HG03521 (cell line): ENCODE measurements around the gene INPP5F.

ENCODE experiments used
- ATAC-seq: cut with Tn5 transposase; IDR thresholded peaks from one replicate; pipeline ENCODE4 v1.9.1; 2021; ENCODE audit warnings: mild to moderate bottlenecking, moderate library complexity; ENCODE audit not compliant: unreplicated experiment

The INPP5F gene

DNA sequence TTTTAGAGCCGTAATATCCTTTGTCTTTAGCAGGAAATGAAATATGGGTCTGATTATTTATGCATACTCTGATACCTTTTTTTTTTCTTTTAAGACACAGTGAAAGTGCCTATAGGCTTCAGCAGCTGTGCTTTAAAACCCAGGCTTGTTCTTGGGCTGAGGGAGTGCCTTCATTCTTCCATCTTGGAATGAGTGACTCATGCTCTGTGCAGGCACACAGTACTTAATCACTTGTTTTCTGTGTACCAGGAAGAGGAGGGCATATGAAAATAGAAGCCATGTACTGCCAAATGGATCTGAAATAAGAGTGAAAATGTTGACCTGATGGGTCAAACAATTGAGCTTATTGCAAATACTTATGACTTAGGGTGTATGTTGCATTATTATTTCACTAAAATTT is 12.0 kb downstream of the INPP5F start:
- no peak for ATAC-seq

- no peak for ATAC-seq
These were observed 13.1 kb downstream of the INPP5F start for GRCh38 chr10:119738962-119739361.

DNA sequence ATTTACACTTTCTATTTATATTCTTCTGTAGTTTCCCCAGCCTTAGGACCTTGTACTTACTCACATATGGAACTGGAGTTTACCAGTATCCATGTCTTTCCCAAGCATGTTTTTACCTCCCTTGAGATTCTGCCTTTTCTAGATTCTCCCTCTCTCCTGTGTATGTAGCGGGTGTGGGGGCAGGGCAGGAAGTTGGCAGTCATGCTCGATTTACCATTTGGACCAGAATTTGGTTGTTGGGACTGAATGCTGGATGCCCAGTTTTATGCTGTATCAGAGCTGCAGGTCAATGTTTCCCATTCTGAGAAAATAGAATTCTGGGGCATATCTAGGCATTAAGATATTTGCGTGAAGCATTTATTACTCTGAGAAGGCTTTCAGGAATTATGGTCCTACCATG is 14.2 kb downstream of the INPP5F start:
- ATAC-seq: no peak

DNA sequence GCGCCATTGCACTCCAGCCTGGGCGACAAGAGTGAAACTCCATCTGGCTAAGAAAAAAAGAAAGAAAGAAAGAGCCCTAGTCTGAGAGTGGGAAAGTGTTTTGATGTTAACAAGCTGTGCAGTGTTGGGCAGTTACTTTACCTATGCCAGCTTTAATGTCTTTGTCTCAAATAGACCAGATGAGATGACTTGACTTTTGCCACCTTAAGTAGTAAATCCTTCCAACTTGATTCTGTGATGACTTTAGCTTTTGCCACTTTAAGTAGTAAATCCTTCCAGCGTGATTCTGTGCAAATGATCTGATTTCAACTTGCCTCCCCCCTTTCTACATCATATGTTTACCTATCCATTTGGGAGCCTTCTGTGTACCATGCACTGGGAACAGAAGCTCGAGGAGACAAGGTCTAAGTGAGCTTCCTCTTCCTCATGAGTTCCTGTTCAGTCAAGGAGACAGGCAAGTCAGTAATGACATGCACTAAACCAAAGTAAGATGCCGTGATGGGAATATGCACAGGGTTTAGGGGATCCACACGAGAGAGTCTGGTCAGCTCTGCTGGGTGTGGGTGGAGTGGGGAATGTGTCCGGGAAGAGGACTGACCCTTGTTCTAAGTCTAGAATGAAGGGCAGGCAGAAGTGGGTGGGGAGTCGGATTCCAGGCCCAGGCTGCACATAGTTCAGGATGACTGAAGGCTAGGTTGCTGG is 17.2 kb downstream of the INPP5F start:
- no peak for ATAC-seq

- ATAC-seq: no peak
These were observed 22.1 kb downstream of the INPP5F start for GRCh38 chr10:119747940-119748339.

DNA sequence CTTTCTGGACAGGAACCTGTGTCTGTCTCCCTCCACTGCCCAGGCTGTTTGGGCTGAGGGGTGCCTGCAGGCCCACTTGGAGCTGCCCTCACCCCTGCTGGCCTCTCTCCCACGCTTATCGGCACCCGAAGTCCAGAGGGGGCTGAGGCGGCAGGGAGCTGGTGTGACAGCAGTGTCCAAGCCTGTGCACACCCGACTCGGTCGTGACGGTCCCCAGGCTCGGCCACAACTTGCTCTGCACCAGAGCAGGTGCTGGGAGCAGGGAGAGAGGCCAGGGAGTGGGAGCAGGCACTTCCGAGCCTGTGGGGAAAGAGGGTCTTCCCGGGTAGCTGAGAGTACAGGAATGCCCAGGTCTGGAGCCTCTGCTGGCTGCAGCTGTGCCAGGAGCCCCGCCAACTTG is 23.0 kb downstream of the INPP5F start:
- no peak for ATAC-seq

DNA sequence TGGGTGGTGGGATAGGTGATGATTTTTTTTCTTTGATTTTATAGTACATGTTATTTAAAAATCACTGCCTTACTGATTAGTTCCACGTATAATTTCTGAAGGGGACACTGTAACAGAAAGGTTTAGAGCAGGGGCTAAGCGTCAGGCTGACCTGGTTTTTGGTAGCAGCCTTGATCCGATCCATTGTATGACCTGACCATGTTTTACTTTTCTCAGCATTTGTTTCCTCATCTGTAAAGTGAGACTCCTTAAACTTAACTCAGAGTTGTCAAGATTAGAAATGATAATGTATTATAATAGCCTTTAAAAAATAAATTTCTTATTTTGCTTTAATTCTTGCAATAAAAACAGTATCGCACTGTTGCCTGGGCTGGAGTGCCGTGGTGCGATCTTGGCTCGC is 23.6 kb downstream of the INPP5F start:
- no peak for ATAC-seq

DNA sequence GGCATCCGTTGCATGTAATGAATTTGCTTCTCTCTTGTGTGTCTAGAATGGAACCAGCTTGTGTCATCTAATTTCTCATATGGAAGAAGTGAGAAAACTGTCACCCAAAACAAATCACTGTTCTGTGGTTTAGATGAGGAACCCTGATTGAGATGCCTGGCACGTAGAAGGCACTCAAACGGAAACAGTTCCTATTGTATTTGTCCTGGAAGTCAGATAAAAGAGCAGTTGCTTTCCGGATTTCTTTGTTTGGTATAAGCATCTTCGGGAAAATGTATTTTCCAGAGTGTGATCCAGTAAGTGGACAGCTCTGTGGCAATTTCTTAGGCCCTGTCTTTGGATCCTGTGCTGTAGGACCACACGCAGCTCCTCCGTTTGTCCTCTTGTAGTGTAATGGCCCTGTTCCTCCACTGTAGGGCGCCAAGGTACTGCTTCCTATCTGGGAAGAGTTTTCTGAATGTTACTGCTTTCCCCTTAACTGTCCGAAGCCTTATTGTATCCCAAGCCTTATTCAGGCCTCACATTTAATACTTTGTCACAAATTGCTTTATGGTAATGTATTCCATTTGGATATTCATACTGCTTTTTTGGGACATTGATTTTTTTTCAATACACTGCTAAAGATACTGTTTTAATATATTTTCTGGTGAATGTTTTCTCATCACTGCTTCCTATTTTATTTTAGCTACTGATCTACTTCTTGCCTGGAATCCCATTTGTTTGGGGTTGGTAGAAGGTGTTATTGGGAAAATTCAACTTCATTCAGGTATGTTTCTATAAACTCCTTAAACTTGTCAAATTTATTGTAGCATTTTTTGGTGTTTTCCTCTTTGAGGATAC is 24.8 kb downstream of the INPP5F start:
- peak; percentile 80 for ATAC-seq

DNA sequence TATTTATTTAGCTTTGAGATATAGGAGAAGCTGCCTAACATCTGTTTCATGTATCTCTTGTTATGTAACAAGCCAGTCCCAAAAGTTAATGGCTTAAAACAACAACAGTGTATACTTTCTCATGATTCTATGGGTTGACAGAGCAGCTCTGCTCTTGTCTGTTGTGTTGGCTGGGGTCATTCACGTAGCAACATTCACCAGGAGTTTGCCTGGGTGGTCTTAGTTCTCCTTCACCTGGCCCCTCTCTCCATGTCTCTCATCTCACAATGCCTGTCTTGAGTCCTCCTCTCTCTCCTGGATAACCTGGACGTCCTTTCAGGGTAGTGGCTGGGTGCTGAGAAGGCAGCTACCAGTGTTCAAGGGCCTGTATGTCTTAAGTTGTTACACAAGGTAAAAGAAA is 27.5 kb downstream of the INPP5F start:
- no peak for ATAC-seq

DNA sequence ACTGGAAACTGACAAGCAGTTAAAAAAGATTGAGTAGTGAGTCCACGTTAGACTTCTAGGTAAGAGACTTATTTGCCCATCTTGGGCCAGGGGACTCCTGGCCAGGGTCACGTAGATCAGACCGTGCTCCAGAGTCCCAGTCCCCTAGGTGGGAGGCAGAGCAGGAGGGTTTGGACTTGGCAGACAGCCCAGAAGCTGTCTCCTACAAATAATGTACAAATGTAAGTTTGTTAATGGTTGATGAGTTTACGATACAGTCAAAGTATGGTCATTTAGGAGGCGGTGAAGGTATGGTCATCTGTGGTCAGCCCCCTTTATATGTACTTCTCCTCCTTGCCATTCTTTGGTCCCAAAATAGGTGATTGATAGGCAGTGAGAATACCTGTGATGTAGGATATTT is 28.2 kb downstream of the INPP5F start:
- no peak for ATAC-seq

- ATAC-seq: no peak
These were observed 29.1 kb downstream of the INPP5F start for GRCh38 chr10:119754936-119755335.

DNA sequence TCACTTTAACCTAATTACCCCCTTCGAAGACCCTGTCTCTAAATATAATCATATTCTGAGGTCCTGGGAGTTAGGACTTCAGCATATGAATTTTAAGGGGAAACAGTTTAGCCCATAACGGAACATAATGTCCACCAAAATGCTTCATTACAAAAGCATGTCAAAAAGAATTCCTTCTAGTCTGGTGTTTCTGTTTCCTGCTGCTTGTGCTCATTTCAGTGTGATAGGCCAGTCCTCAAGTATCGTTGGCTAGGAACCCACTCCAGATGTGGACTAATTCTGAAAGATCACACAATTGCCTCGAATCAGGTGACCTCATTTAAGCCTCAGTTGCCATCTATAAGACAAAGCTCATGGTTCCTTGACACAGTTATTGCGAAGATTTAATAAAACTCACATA is 29.6 kb downstream of the INPP5F start:
- ATAC-seq: no peak

GRCh38 chr10:119758448-119759195 is 32.8 kb downstream of the INPP5F start:
- ATAC-seq: no peak

- ATAC-seq: no peak
These were observed 34.0 kb downstream of the INPP5F start for GRCh38 chr10:119759832-119760231.

- ATAC-seq: no peak
These were observed 35.3 kb downstream of the INPP5F start for GRCh38 chr10:119761106-119761505.

DNA sequence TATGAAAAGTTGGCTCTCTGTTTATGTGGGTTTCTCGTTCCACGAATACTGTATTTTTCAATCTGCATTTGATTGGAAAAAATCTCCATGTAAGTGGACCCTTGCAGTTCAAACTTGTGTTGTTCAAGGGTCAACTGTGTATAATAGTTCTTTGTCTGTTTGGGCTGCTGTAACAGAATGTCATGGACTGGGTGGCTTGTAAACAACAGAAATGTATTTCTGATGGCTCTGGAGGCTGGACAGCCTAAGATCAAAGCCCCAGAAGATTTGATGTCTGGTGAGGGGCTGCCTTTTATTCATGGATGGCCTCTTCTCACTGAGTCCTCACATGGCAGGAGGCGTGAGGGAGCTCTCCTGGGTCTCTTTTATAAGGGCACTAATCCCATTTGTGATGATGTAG is 36.2 kb downstream of the INPP5F start:
- ATAC-seq: no peak

GRCh38 chr10:119762805-119763798 is 37.3 kb downstream of the INPP5F start:
- ATAC-seq: no peak

DNA sequence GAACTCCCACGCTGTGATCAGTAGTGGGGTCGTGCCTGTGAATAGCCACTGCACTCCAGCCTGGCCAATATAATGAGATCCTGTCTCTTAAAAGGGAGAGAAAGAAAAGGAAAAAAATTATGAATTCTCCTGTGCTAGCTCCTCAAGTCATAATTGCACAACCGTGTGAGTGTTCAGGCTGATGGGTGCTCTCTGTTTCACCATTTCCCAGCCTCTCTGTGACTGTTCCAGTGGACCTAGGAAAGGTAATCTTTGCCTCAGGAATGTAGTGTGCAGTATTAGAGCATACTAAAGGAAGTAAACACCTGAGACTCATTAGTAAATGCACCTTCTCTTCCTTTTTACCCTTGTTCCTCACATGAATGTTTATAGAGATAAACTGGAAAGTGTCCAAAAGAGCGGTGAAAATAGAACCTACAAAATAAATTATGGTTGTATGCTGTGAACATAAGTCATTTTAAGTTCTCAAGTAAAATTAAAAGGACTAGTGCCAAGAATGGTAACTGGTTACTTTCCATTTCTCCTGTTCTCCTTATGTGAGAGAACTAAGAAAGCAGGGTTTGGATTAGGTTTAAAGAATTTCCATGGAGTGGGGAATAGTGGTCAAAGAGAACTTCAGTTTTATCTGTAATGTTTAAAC is 42.7 kb downstream of the INPP5F start:
- ATAC-seq: no peak

GRCh38 chr10:119769886-119770285 is 44.0 kb downstream of the INPP5F start:
- no peak for ATAC-seq

- ATAC-seq: no peak
These were observed 45.1 kb downstream of the INPP5F start for GRCh38 chr10:119770928-119771327.
